ENCODE results near the gene MYO16.

DNA sequence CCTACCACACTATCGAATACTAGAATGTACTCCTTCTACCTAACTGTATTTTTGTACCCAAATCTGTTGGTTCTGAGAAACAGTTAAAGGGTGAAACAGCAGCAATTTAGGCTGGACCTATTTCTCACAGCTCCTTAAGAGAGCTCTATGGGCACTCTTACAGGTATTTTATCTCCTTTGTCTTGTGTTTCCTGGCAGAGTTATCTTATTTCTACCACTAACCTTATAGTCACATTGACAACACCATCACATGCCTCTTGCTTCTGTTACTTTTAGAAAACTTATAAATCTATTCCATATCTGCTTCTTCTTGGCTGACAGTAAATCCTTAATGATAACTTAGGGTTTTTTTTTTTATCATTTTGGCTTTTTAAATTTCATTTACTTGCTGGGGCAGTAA lies 130.7 kb downstream of the MYO16 start:
- TF ChIP-seq, protein P1, sequence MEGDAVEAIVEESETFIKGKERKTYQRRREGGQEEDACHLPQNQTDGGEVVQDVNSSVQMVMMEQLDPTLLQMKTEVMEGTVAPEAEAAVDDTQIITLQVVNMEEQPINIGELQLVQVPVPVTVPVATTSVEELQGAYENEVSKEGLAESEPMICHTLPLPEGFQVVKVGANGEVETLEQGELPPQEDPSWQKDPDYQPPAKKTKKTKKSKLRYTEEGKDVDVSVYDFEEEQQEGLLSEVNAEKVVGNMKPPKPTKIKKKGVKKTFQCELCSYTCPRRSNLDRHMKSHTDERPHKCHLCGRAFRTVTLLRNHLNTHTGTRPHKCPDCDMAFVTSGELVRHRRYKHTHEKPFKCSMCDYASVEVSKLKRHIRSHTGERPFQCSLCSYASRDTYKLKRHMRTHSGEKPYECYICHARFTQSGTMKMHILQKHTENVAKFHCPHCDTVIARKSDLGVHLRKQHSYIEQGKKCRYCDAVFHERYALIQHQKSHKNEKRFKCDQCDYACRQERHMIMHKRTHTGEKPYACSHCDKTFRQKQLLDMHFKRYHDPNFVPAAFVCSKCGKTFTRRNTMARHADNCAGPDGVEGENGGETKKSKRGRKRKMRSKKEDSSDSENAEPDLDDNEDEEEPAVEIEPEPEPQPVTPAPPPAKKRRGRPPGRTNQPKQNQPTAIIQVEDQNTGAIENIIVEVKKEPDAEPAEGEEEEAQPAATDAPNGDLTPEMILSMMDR (conservative IDR thresholded peaks at IDR 0.05; ENCODE audit: low read depth, low read length) = no peak
- TF ChIP-seq EZH2 (IDR thresholded peaks at IDR 0.05; ENCODE audit: borderline replicate concordance, low read depth, low read length, poor library complexity, severe bottlenecking) = no peak
